HG03520 (cell line): Measurements from ENCODE around the gene AKR1E2.

ENCODE experiments used
- ATAC-seq: cut with Tn5 transposase; IDR thresholded peaks from one replicate; pipeline ENCODE4 v1.9.1; 2021; ENCODE audit warnings: mild to moderate bottlenecking, moderate library complexity; ENCODE audit not compliant: unreplicated experiment

AKR1E2 gene

DNA sequence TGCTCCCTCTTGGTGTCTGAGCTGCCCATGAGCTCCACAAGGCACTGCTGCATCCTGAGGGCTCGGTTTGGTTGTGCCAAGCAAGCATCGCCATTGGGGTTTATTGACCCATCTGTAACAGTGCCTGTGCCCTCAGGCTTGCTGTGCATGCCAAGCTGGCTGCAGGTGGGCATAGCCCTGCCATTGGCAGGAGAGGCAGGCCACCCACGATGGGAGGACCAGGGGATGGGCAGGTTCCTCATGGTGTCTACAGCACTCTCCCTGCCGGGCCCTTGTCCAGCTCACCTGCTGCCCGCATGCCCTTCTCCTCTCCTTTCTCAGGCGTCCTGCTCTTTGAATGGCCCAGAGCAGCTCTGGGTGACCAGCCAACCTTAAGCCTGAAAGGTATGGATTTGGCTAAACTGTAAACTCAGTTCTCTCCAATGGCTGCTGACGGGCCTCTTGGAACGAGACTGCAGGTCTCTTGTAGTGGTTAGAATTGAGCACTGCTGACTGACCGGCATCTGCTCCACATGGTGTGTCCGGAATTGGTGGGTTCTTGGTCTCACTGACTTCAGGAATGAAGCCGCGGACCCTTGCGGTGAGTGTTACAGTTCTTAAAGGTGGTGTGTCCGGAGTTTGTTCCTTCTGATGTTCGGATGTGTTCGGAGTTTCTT is 17.6 kb downstream of the AKR1E2 start:
- no peak for ATAC-seq

DNA sequence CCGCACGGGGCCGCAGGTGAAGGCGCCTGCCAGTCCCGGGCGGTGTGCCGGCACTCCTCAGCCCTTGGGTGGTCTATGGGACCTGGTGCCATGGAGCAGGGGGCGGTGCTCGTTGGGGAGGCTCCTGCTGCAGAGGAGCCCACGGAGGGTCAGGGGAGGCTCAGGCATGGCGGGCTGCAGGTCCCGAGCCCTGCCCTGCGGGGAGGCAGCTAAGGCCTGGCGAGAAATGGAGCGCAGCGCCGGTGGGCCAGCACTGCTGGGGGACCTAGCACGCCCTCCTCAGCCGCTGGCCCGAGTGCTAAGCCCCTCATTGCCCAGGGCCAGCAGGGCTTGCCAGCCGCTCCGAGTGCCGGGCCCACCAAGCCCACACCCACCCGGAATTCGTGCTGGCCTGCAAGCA is 18.9 kb downstream of the AKR1E2 start:
- no peak for ATAC-seq

- ATAC-seq, result no peak
These were observed 19.8 kb downstream of the AKR1E2 start for GRCh38 chr10:4845766-4846165.

GRCh38 chr10:4846775-4847174 is 20.8 kb downstream of the AKR1E2 start:
- ATAC-seq, result no peak

GRCh38 chr10:4847561-4848355 is 21.8 kb downstream of the AKR1E2 start:
- ATAC-seq, result no peak

- no peak for ATAC-seq
These were observed 22.5 kb downstream of the AKR1E2 start for GRCh38 chr10:4848356-4849041.

DNA sequence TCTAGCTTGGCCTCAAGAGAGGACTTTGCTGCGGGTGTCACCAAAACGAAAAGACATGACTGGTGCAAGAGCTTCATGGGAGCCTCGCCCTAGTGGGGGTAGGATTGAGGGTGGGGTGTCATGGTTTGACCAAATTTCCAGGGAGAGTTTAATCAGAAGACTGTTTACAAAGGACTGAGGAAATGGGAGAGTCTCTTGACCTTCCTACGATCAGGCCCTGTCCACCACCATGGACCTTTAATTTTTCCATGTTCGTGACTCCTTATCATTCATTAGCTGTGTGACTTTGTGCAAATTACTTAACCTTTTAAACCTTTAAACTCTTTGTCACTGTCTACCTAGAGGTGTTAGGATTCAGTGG is 23.0 kb downstream of the AKR1E2 start:
- no peak for ATAC-seq

DNA sequence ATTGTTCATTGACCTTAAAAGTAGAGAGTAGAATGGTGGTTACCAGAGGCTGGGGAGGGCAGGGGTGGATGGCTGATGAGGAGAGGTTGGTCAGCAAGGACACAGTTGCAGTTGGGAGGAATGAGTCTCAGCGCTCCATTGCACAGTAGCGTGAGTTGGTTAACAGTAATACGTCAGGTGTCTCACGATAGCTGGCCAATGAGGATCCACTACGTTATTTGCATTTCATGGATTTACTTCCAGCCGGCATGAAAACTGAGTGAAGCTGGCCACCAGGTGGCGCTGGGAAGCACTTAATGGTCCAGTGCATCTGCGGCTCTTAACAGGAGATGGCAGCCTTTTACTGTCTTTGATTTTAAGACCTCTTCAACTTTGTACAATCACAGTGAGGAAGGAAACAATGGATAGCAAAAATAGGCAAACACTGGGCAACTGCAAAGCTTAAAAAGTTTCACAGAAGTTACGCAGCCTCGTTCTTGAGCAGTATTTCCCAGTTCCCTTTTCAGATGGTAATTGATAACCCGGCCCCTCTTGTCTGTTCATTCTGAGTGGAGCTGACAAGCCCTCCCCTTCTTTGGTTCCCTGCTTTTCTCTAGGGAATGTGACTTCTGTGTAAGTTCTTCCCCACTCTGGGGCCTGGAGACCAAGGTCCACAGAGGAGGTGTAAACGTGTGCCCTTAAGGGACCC is 23.7 kb downstream of the AKR1E2 start:
- ATAC-seq, result peak; percentile 91

DNA sequence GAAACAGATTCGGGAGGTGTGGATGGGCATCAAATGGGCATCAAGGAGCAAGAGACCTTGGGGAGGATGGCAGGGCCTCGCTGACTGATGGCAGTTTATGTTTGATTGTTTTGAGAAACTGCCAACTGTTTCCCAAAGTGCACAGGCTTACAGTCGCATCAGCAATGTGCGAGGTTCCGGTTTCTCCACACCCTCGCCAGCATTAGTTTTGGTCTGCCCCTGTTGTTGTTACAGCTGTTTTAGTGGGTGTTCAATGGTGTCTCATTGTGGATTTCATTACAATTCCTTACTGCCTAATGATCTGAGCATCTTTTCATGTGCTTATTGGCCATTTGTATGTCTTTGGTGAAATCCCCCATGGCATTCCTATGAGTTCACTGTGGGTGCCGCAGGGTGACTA is 24.4 kb downstream of the AKR1E2 start:
- no peak for ATAC-seq

DNA sequence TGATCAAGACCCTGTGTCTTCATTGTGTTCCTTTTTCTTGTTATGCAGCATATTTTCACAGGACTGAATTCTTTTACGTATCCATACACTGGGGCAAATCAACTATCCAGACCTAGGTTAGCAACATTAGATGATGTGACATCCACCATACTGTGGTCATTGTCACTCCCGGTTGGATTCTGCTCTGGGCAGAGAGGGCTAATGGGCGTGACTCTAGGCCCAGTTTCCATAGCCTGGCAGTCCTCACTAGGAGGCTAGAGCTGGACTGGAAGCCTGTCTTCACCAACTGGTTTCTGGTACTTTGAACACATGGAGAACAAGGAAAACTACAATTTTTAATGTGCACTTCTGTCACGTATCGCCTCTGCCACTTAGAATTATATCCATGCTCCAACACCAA is 25.2 kb downstream of the AKR1E2 start:
- no peak for ATAC-seq

GRCh38 chr10:4851846-4852245 is 25.8 kb downstream of the AKR1E2 start:
- ATAC-seq, result no peak

- ATAC-seq, result no peak
These were observed 40.1 kb downstream of the AKR1E2 start for GRCh38 chr10:4865945-4866661.

DNA sequence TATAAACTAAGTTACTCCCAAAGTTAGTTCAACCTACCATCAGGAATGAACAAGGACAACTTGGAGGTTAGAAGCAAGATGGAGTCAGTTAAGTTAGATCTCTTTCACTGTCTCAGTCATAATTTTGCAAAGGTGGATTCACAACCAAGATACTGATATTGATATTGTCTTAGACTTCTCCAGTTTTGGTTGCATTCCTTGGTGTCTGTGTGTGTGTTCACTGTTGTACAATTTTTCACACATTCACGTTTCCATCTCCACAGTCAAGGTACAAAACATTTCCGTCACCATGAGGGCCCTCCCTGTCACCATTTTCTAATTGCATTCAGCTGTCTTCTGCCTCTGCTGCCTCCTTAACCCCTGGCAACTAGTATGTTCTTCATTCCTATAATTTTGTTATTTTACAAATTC is 41.1 kb downstream of the AKR1E2 start:
- no peak for ATAC-seq

- ATAC-seq, result no peak
These were observed 41.7 kb downstream of the AKR1E2 start for GRCh38 chr10:4867520-4868356.

DNA sequence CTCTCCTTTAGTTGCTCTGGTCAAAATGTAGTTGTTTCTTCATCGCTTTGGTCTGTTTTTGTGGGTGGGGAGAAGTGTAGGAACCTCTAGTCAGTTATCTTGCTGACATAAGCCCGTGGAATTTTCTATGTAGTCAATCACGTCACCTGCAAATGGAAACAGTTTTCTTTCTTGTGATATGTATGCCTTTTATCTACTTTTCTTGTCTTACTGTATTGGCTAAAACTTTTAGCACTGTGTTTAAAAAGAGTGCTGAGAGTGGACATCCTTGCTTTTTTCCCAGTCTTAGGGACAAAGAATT is 42.3 kb downstream of the AKR1E2 start:
- ATAC-seq, result no peak

DNA sequence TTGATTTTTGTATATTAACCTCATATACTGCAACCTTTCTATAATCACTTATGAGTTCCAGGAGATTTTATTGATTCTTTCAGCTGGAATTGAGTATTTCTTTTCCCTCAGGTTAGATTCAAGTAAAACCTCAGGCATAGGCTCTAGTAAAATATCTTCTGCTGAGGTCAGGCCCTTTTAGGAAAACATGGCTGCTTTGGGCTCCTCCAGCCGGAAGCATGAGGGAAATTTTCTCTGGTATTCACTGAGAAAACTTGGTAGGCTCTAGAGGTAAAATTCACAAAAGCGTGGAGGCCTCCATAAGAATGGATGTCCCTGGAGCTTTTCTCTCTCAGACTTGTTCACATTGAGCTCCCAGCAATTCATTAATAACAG is 56.7 kb downstream of the AKR1E2 start:
- ATAC-seq, result no peak

DNA sequence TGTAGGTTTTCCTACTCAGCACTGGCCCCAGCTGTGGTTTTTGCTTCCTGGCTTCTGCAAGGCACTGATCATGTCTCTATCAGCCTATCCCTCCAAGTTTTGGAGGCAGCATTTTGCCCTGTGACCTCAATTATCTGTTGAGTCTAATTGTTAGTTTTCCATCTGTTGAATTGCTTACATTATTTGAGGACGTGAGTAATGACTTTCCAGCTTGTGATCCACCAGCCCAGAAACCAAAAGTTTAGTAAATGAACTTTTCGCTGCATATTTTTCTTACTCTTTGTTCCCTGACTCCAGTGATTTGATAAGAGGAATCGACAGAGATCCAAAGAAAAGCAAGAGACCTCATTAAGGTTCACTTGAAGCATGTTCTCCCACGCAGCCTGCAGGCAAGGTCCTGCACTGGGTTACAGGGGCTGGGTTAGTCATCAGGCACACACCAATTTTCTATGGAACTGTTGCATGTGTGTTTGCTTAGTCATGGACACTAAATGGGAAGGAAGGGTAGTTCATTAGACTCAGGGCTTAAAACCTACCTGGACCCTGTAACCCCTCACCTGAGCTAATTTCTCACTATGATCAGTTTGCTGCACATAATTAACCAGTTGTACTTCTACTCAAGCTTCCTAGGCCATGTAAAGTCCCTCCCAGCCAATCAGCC is 57.2 kb downstream of the AKR1E2 start:
- ATAC-seq, result no peak

DNA sequence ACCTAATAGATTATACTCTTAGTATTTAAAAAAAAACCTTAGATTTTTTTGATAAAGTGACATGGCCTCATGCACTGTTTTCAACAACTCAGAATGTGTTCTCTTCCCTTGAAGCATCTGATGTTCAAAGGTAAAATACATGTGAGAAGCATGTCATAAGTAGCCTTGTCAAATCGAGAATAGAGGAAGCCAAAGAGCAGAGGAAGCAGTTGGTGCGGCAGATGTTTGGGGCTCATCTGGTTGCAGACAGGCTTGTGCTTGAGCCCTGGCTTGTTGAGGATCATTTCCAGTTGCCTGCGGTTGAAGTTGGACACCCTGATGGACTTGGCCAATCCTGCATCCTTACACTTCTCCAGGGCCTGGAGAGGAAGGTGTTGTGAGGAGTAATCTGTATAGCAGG is 59.2 kb downstream of the AKR1E2 start:
- ATAC-seq, result no peak

- no peak for ATAC-seq
These were observed 61.5 kb downstream of the AKR1E2 start for GRCh38 chr10:4887501-4887900.

DNA sequence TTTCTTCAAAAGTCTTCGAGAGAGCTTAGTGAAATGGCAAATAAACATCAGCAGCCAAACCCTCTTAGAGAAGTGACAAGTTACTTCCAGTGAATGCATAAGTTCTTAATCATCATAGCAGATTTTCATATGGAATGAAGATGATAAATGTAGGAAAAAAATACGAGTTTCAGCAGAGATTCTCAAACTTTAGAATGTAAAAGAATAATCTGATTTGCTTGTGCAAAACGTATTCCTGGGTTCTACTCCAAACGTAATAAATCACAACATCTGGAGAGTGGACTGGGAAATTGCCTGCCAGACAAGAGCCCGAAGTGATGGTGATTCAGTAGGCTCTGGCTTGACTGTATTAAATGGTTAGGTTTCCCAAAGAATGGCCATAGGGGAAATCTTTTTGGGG is 62.2 kb downstream of the AKR1E2 start:
- no peak for ATAC-seq
